Testis (tissue), 2 donors: ENCODE data around the gene TMEM135.

Source experiments
- CTCF ChIP-seq, 3 experiments: fragments of 450-650 bp in 2 of 3; fragments of 200-600 bp in 1 of 3; sonication (generic) in 1 of 3; IDR thresholded peaks; one replicate each; pipeline ENCODE4 v1.5.1; 2016 to 2019; ENCODE audit warnings: antibody characterized with exemption in 3 of 3, mild to moderate bottlenecking in 2 of 3, moderate library complexity in 1 of 3
- POLR2A ChIP-seq: fragments of 450-650 bp; IDR thresholded peaks from one replicate; pipeline ENCODE4 v1.6.1; 2017; ENCODE audit warnings: antibody characterized with exemption, mild to moderate bottlenecking, moderate library complexity

- TF ChIP-seq POLR2A, result no peak
- no peak for TF ChIP-seq CTCF (IDR thresholded peaks at IDR 0.05)
These were observed 96.9 kb downstream of the TMEM135 start for GRCh38 chr11:87134524-87135106.
